ENCODE measurements around the gene GPHB5.
"Not testable (repeated sequence)": the region's sequence is repeated elsewhere in the genome, so short reads cannot be mapped to it uniquely, and the experiment has no call there.

The GPHB5 gene, protein sequence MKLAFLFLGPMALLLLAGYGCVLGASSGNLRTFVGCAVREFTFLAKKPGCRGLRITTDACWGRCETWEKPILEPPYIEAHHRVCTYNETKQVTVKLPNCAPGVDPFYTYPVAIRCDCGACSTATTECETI
- total RNA-seq: 0 reads per million in 2 donors

DNA sequence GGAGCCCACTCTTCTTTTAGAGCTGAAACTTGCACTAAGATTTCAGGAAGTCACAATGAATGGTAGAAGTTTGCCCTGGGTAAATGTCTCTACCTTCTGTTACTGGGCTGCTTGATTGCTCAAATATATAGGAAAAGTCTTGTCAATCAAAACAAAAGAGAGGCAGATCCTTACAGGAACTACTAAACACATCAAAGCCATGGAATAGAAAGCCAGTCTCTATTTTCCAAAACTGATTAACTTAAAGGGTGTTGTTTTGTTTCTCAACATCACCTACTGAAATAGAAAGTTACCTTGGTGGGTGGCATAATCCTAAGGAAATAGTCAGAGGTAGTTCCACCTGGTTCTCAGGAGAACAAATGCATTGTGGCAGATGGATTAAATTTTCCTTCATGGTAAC is at the start of gene GPHB5:
TSS of gene GPHB5 (minus strand) at position 101 of the 400 bp plus-strand sequence. CDS start 1,086 bp downstream, outside the sequence.
- no peak for DNase-seq

- no peak for DNase-seq
These were observed 49.1 kb upstream of the GPHB5 start for GRCh38 chr14:63367742-63368364.

DNA sequence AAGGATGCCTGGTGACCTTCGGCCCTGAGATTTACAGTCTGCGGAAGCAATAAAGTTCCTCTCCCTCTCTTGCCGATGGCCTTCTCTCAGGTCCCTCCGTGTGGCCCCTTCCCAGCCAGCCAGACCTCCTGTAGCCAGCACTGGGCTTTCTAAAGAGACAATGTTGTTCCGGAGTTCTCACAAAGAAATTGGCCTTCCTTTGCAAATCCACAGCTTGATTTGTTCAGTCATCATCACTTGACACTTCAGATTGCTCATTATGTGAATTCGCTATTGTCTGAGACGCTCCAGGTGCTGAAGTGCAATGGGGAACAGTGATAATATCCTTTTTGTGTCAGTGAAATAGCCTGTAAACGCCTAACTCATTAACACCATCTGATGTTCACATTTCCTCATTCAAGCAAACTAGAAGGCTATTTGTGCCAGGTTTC is 43.7 kb upstream of the GPHB5 start:
- DNase-seq: no peak

DNA sequence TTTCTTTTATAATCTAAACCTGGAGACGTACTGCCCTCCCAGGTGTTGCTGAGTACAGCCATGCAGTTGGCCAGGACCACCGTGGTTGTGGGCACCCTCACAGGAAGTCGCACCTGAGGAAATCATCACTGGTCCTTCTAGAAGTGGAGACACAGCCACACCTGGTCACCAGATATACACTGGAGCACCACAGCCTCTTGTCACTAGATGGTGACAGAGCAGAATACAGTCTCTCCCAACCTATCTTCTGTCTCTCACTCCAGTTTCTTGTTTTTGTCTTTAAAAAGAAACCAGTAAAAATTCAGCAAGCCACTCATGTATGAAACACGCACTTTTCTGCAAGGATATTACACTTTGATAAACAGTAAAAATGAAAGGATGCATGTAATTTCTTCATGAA is 43.1 kb upstream of the GPHB5 start:
- DNase-seq: no peak

DNA sequence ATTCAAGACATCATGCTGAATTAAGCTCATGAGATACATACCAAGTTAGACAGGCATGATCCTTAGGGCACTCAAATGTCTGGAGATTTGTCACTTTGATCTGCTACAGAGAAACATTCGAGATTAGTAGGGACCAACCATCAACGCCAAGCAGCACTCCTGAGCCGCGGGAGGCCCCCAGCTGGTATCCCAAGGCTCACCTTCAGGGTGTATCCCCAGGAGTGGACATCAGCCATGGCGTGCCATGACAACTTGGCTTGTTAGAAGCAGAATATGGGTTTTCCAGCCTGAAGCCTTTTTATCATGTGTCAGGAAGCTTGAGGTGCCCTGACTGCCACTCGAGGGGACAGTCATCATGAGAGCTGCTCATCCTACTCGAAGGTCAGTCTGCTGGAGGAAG is 39.1 kb upstream of the GPHB5 start:
- no peak for DNase-seq

- DNase-seq: no peak
These were observed 27.1 kb upstream of the GPHB5 start for GRCh38 chr14:63345826-63346225.

DNA sequence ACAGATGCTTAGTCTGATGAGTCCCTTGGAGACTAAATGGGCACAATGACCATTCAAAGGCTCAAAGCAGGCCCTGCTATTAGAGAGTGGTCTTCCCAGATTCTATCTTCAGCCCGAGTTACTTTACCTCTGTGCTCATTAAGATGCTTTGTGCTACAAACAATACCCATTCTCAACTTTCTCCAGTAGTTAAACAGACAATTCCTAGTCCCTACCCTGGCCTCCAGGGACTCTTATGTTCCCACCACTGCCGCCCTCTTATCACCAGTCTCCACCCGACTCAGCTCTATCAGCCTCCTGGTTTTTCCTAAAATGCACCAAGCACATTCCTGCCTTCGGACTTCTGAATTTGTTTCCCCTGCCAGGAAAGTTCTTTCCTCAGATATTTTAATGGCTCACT is 25.6 kb upstream of the GPHB5 start:
- DNase-seq: no peak

DNA sequence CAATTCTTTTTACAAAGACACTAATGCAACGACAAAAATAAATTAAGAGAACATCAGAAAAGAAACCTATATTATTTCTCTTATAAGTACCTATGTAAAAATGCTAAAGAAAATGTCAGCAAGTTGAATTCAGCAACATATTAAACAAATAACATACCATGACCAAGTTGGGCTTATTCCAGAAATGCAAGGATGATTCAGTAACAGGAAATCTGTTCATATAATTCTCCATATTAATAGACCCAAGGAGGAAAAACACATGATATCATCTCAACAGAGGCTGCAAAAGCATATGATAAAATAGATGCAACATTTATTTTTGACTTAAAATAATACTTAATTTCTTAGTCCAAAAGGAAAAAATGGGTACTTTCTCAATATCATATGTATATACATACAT is 25.1 kb upstream of the GPHB5 start:
- no peak for DNase-seq

GRCh38 chr14:63342371-63342770 is 23.6 kb upstream of the GPHB5 start:
- no peak for DNase-seq

- no peak for DNase-seq
These were observed 10.3 kb upstream of the GPHB5 start for GRCh38 chr14:63328787-63329737.

GRCh38 chr14:63326840-63327239 is 8.1 kb upstream of the GPHB5 start:
- no peak for DNase-seq

DNA sequence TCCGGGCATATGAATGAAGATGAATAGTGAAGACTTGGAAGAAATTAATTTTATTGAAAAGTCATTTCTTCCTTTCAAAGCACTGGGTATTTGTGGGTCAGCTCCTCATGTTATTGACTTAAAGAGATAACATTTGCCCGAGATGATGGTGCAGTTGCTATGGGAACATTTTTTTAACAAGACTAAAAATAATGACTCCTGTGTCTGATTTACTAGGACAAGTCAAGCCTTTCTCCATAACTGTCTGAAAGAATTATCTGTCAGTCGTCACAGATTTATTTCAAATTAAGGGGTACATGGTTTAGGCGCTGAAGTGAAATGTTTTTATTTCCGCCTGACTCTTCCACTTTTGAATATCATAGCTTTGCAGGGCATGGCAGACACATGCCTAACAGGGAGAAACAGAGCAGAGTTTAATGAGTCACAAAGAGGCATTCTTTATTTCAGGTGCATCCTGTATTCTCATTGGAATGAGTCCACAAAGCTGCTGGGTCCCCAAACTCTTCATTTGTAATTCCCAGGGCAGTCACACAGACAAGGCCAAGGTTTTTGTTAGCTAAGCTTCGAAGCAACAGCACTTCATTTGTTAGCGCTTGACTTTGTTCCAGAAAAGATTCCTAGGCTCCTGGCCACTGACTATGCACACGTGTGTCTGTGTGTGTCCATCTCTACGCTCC is 4.3 kb upstream of the GPHB5 start:
- DNase-seq: no peak

GRCh38 chr14:63322472-63322871 is 3.7 kb upstream of the GPHB5 start:
- no peak for DNase-seq

DNA sequence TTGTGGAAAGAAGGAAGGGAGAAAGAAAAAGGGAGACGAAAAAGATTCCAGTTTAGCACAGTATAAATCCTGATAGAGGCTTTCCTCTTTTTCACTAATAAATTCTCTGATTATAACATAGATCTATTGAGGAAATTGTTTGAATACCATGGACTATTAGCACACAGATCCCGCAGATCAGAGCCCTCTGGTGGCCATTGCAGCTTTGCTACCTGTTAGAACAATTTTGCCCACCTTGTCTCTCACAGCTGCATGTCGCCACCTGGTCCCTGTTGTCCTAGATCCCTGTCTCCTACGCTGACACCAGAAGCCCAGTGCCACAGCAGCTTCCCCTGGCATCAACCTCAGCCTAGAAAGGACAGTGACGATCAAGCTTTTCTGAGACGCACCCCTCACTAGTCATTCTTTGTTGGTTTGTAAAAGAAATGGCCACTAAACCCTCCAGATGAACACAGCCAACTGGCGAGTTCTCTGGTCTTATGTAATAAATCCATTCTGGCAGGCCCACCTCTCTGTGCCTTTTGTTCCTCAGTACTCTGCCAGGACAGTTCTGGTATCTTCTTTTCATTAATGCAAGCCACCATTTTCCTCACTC is 9.9 kb downstream of the GPHB5 start:
- no peak for DNase-seq

DNA sequence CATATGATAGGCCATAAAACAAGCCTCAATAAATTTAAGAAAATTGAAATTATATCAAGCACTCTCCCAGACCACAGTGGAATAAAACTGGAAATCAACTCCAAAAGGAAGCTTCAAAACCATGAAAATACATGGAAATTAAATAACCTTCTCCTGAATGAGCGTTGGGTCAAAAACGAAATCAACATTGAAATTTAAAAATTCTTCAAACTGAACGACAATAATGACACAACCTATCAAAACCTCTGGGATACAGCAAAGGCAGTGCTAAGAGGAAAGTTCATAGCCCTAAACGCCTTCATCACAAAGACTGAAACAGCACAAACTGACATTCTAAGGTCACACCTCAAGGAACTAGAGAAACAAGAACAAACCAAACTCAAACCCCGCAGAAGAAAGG is 14.3 kb downstream of the GPHB5 start:
- DNase-seq: not testable (repeated sequence)

DNA sequence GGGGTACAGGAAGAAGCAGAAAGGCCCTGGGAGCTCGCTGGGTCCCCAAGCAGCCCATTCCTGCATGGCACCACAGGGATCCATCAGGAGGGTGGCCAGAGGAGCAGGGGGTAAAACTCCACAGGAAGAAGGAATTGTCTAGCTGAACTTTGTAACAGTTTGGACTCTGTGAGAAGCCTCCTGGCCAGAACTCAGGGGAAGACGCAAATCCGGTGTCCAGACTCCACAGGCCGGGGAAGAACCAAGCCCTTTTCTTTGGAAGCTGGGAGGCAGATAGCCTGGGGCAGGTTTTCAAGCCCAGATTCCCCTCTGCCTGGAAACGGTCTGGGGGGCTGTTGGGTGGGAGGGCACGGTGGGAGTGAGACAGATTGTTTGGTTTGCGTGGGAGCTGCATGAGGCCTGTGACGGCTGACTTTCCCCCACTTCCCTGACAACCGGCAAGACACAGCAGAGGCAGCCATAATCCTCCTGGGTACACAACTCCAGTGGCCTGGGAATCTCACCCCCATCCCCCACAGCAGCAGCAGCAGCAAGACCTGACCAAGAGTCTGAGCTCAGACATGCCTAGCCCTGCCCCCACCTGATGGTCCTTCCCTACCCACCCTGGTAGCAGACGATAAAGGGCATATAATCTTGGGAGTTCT is 16.7 kb downstream of the GPHB5 start:
- DNase-seq: no peak

DNA sequence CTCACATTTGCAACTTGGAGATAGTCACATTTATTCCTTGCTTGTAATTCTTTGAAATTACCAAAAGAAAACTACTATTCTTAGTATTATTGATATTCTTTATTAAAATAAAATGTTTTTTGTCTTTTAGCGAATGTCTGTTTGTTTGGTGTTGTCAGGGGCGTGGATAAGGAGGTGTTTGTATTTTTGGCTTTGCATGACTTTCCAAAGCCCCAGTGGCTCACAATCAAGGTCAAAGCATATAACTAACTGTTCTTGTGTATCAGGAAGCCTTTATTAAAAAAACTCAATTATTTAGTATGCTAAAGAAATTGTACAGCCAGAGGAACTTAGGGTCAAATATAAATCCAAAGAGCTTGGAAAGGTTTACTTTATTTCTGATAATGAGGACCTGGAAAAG is 17.9 kb downstream of the GPHB5 start:
- no peak for DNase-seq

GRCh38 chr14:63299351-63300110 is 19.2 kb downstream of the GPHB5 start:
- no peak for DNase-seq

DNA sequence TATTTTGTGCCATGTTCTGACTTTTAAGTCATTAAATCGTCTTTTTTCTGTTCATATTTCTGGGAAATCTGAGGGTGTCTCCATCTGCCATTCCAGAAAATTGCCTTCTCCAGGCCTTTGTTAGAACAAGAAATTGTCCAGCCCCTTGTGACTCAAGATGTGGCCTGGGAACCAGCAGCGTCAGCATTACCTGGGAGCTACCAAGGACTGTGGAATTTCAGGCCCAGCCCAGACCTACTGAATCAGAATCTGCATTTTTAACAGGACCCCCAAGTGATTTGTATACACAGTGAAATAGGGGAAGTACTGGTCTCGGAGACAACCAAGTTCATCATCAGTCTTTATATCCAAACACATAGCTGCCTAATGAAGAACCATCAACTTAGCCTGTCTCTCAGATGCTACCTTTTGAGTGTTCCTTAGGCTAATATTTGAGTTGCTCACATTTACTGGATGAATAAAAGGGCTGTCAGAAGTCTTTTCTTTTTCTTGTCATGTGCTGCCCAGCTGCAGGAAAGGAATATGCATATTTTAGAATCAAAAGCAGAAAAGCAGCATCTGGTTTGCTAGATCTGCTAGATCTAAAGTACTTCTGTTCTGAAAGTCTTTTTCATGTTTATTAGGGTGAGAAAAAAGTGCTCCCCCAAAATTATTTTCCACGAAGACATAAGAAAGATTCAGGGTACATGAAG is 21.2 kb downstream of the GPHB5 start:
- no peak for DNase-seq

DNA sequence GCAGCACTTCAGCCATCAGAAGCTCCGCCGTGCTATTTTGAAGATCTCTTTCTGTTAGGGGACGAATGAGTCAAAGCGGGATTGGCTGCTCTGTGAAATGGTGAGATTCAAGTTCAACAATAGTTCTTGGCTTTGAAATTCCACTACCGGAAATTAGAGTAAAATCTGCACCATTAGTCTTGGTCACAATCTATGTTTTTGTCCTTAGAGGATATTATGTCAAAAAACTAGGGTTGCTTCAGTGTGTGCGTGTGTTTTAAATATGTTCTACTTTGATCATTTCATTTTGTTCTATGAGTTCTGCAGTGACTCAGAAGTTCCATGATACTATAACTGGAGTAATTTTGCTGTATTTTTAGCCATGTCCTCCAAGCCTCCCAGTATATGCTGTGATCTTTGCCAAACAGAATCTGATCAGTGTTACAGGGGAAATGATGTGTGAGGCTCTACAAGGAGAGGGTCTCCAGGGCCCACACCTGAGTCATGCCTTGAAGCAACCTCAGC is 22.6 kb downstream of the GPHB5 start:
- DNase-seq: no peak

GRCh38 chr14:63295231-63295685 is 23.5 kb downstream of the GPHB5 start:
- DNase-seq: no peak
